Activated naive CD4-positive, alpha-beta T cell treated with anti-CD3 and anti-CD28 coated beads, Interleukin-2, amount 10 ng/mL, durations not matched to agents 7 days and 5 days (primary cell): ENCODE data around the gene SRGAP3.
A peak's percentile ranks its signal among the peaks of the same experiment; 100 is the strongest.

ENCODE experiments used
- CTCF ChIA-PET: fragments of 350-600 bp; sonication (Branson Sonifier 250); formaldehyde crosslinking; loops from one replicate; lab custom pipeline; 2021; ENCODE audit warnings: antibody characterized with exemption; lab: Charles Lee
- DNase-seq: peaks from one replicate; pipeline ENCODE4 v3.0.0-alpha.2; 2020
- H3K27ac Mint-ChIP-seq: one replicate; pipeline ENCODE4 v1.8.0; 2021; ENCODE audit warnings: mild to moderate bottlenecking, moderate library complexity, mixed read lengths
- H3K27me3 Mint-ChIP-seq: one replicate; pipeline ENCODE4 v1.8.0; 2021; ENCODE audit warnings: mild to moderate bottlenecking, mixed read lengths
- H3K36me3 Mint-ChIP-seq: one replicate; pipeline ENCODE4 v1.8.0; 2021; ENCODE audit warnings: mixed read lengths
- H3K4me1 Mint-ChIP-seq: one replicate; pipeline ENCODE4 v1.8.0; 2021; ENCODE audit warnings: mixed read lengths
- H3K4me3 Mint-ChIP-seq: one replicate; pipeline ENCODE4 v1.8.0; 2021; ENCODE audit warnings: mild to moderate bottlenecking, moderate library complexity, mixed read lengths
- H3K9me3 Mint-ChIP-seq: one replicate; pipeline ENCODE4 v1.8.0; 2021; ENCODE audit warnings: mixed read lengths

Gene SRGAP3

GRCh38 chr3:9229325-9229724 is 20.1 kb downstream of the SRGAP3 start:
- Mint-ChIP-seq H3K27ac (no peak overlapping the region), H3K36me3 (no peaks in the 10 kb centered on the region), H3K27me3 (no peaks in the 10 kb centered on the region), H3K4me1 (peaks cover 12% of the 10 kb centered on the region), H3K4me3 (no peak overlapping the region), H3K9me3 (no peaks in the 10 kb centered on the region)
- DNase-seq, result no peak
- CTCF ChIA-PET, result no interaction called here

GRCh38 chr3:9226326-9226725 is 23.1 kb downstream of the SRGAP3 start:
- Mint-ChIP-seq H3K27ac (no peak overlapping the region), H3K27me3 (no peaks in the 10 kb centered on the region), H3K9me3 (no peaks in the 10 kb centered on the region), H3K36me3 (no peaks in the 10 kb centered on the region), H3K4me3 (no peak overlapping the region), H3K4me1 (peaks cover 28% of the 10 kb centered on the region)
- CTCF ChIA-PET, result interaction anchor here (1.5 to 2.3 kb wide), 3 partner anchors 23 to 78 kb away, joined by 5 to 13 read pairs (median 11); partner anchors contain the start of gene SRGAP3
- DNase-seq, result no peak

DNA sequence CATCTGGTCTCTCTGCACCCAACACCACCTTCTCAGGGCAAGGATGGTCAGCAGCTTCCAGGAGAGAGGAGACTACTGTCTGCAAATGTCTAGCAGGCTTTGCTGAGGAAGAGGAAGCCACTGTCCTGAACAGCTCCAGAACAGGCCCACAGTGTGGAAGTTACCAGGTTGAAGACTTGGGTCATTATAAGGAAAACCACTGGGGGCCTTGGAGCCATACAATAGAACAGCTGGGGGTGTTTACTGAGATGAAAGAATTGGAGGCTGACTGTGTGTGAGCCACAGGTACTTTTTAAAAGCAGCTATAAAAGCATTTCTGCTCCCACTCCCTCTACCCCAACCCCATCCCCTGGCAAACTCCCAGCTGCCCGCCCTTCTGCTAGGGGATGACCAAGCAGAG is 24.2 kb downstream of the SRGAP3 start:
- Mint-ChIP-seq H3K36me3 (no peaks in the 10 kb centered on the region), H3K27ac (no peak overlapping the region), H3K27me3 (no peaks in the 10 kb centered on the region), H3K4me3 (no peak overlapping the region), H3K4me1 (peaks cover 28% of the 10 kb centered on the region), H3K9me3 (no peaks in the 10 kb centered on the region)
- CTCF ChIA-PET, result interaction anchor here (1.1 to 2.3 kb wide), 5 partner anchors 9 to 237 kb away, joined by 3 to 13 read pairs (median 7); partner anchors contain the start of gene SRGAP3
- DNase-seq, result no peak

DNA sequence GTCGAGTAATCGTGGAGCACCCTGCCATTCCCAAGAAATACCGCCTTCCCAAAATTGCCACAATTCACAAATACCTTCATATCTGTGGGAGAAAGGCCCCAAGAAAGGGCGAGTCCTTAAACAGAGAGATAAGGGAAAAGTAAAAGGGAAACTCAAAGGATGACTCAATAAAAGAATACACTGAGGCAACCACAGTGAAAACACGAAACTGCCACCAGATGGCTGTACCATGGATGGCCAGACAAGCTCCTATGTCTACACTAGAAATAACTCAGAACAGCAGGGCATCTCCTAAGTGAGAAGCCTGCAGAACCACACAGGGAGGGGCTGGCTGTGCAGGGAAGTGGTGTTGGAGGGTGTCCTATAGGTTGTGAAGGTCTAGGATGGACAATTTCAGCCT is 25.0 kb downstream of the SRGAP3 start:
- Mint-ChIP-seq H3K4me1 (peaks cover 28% of the 10 kb centered on the region), H3K27ac (no peak overlapping the region), H3K9me3 (no peaks in the 10 kb centered on the region), H3K4me3 (no peak overlapping the region), H3K27me3 (no peaks in the 10 kb centered on the region), H3K36me3 (no peaks in the 10 kb centered on the region)
- DNase-seq, result peak; percentile 31
- CTCF ChIA-PET, result interaction anchor here (1.1 to 2.3 kb wide), 5 partner anchors 10 to 236 kb away, joined by 3 to 13 read pairs (median 7); partner anchors contain the start of gene SRGAP3

DNA sequence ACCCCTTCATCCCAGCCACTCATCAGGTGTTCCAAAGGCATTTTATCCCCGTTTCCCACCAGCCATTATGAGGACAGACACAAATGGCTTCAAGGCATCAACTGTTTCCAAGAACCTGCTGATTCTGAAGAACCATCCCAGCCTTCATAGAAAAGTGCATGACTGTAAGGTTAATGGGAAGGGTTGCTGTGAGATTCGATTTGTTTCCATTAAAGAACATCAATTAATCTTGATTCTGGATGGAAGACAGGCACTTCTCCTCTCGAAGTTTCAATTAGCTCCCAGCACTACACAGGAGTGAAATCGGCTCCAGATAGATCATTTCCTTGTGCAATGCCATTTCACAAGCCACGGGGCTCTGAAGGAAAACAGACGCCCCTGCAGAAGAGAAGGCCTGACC is 25.8 kb downstream of the SRGAP3 start:
- Mint-ChIP-seq H3K36me3 (no peaks in the 10 kb centered on the region), H3K9me3 (no peaks in the 10 kb centered on the region), H3K27ac (no peak overlapping the region), H3K4me1 (peaks cover 28% of the 10 kb centered on the region), H3K4me3 (no peak overlapping the region), H3K27me3 (no peaks in the 10 kb centered on the region)
- CTCF ChIA-PET, result no interaction called here
- DNase-seq, result no peak

DNA sequence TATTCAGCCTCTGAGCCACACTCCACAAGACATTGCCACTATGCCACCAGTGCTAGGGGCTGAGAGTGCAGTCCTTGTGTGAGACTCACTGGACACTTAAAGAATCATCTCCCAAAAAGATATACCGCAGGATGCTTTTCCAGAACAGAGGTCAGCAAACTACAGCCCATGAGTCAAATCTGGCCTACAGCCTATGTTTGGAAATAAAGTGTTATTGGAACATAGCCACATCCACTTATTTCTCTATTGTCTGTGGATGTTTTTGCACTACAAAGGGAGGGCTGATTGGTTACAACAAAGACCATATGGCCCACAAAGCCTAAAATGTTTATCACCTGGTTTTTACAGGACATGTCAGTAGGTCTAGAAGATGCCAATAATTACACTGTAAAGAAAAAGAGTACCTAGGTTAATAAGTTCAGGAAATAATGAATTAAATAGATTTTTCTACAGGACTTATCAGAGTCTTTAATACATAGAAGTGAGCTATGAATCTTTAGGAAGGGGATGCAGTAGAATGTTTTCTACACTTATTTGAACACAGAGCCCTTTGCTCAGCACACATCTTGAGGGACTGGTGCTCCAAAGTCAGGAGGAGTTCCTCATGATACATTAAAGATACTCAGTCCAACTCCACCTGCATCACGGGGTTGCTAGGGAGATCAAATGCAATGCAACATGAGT is 26.3 kb downstream of the SRGAP3 start:
- no peak for DNase-seq
- Mint-ChIP-seq H3K4me1 (peaks cover 28% of the 10 kb centered on the region), H3K27me3 (no peaks in the 10 kb centered on the region), H3K9me3 (no peaks in the 10 kb centered on the region), H3K4me3 (no peak overlapping the region), H3K27ac (no peak overlapping the region), H3K36me3 (no peaks in the 10 kb centered on the region)
- CTCF ChIA-PET, result no interaction called here

GRCh38 chr3:9222049-9222448 is 27.4 kb downstream of the SRGAP3 start:
- CTCF ChIA-PET, result no interaction called here
- Mint-ChIP-seq H3K4me1 (peaks cover 28% of the 10 kb centered on the region), H3K9me3 (no peaks in the 10 kb centered on the region), H3K27me3 (no peaks in the 10 kb centered on the region), H3K36me3 (no peaks in the 10 kb centered on the region), H3K4me3 (no peak overlapping the region), H3K27ac (no peak overlapping the region)
- no peak for DNase-seq

GRCh38 chr3:9218514-9218846 is 31.0 kb downstream of the SRGAP3 start:
- no peak overlapping the region for H3K4me3 Mint-ChIP-seq
- peaks cover 5% of the 10 kb centered on the region for H3K27me3 Mint-ChIP-seq
- H3K36me3 Mint-ChIP-seq, result no peaks in the 10 kb centered on the region
- CTCF ChIA-PET, result interaction anchor here (1.3 kb wide), 1 partner anchor 31 kb away, joined by 4 read pairs; the partner anchor contains the start of gene SRGAP3
- no peak overlapping the region for H3K27ac Mint-ChIP-seq
- H3K4me1 Mint-ChIP-seq, result peaks cover 14% of the 10 kb centered on the region
- H3K9me3 Mint-ChIP-seq, result no peaks in the 10 kb centered on the region
- no peak for DNase-seq

- Mint-ChIP-seq H3K9me3 (no peaks in the 10 kb centered on the region), H3K4me1 (peaks cover 17% of the 10 kb centered on the region), H3K27ac (no peak overlapping the region), H3K27me3 (peaks cover 5% of the 10 kb centered on the region), H3K4me3 (no peak overlapping the region), H3K36me3 (no peaks in the 10 kb centered on the region)
- CTCF ChIA-PET, result interaction anchor here (1.3 kb wide), 1 partner anchor 32 kb away, joined by 4 read pairs; the partner anchor contains the start of gene SRGAP3
- no peak for DNase-seq
Measured at GRCh38 chr3:9217784-9218513, 31.5 kb downstream of the SRGAP3 start.

GRCh38 chr3:9216736-9217135 is 32.7 kb downstream of the SRGAP3 start:
- peaks cover 8% of the 10 kb centered on the region for H3K4me1 Mint-ChIP-seq
- no peak for DNase-seq
- CTCF ChIA-PET, result no interaction called here
- H3K9me3 Mint-ChIP-seq, result no peaks in the 10 kb centered on the region
- H3K27me3 Mint-ChIP-seq, result peaks cover 5% of the 10 kb centered on the region
- no peak overlapping the region for H3K4me3 Mint-ChIP-seq
- H3K27ac Mint-ChIP-seq, result no peak overlapping the region
- H3K36me3 Mint-ChIP-seq, result no peaks in the 10 kb centered on the region

DNA sequence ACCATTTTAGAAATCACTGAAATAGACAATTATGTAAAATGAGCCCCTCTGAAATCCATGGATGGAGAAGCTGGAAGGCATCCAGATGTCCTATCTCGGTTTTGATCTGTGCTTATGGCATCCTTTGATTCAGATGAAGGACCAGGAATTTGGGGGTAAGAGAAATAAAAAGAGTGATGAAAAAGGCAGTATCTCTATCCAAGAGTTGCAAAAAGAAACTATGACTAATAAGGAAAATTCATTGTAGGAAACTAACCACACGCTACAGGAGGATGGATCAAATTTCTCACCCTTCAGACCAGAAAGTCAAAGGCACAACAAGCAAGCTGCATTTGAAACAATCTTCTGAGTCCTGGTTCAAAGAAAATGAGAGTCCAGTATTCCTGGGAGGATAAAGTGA is 34.8 kb downstream of the SRGAP3 start:
- peaks cover 7% of the 10 kb centered on the region for H3K4me1 Mint-ChIP-seq
- CTCF ChIA-PET, result interaction anchor here (0.5 to 0.7 kb wide), 2 partner anchors 88 to 593 kb away, joined by 3 read pairs; no protein-coding TSS in a partner anchor
- no peak for DNase-seq
- H3K27me3 Mint-ChIP-seq, result peaks cover 5% of the 10 kb centered on the region
- H3K27ac Mint-ChIP-seq, result no peak overlapping the region
- no peaks in the 10 kb centered on the region for H3K9me3 Mint-ChIP-seq
- no peak overlapping the region for H3K4me3 Mint-ChIP-seq
- no peaks in the 10 kb centered on the region for H3K36me3 Mint-ChIP-seq

DNA sequence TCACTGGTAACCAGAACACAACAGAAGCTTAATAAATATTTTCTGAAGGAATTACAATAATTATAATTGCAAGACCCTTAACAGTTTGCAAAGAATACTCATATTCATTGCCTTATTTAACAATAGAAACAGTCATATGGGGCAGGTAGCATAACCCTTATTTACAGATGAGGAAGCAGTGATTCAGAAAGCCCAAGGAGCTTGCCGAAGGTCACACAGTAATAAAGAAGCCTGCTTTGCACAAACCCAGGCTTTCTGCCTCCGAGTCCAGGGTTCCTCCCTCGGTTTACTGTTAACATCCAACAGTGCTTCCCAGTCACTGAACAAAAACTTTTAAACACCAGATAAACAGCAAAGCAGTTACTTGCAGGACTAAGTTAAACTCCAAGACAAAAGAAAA is 35.3 kb downstream of the SRGAP3 start:
- H3K4me3 Mint-ChIP-seq, result no peak overlapping the region
- CTCF ChIA-PET, result interaction anchor here (0.5 kb wide), 1 partner anchor 594 kb away, joined by 3 read pairs; no protein-coding TSS in a partner anchor
- no peaks in the 10 kb centered on the region for H3K9me3 Mint-ChIP-seq
- no peaks in the 10 kb centered on the region for H3K36me3 Mint-ChIP-seq
- H3K27me3 Mint-ChIP-seq, result peaks cover 5% of the 10 kb centered on the region
- peaks cover 7% of the 10 kb centered on the region for H3K4me1 Mint-ChIP-seq
- H3K27ac Mint-ChIP-seq, result no peak overlapping the region
- DNase-seq, result no peak

- no peak for DNase-seq
- Mint-ChIP-seq H3K9me3 (no peaks in the 10 kb centered on the region), H3K4me1 (peaks cover 7% of the 10 kb centered on the region), H3K4me3 (no peak overlapping the region), H3K27ac (no peak overlapping the region), H3K36me3 (no peaks in the 10 kb centered on the region), H3K27me3 (peaks cover 8% of the 10 kb centered on the region)
- CTCF ChIA-PET, result no interaction called here
Measured at GRCh38 chr3:9213019-9213634, 36.3 kb downstream of the SRGAP3 start.

DNA sequence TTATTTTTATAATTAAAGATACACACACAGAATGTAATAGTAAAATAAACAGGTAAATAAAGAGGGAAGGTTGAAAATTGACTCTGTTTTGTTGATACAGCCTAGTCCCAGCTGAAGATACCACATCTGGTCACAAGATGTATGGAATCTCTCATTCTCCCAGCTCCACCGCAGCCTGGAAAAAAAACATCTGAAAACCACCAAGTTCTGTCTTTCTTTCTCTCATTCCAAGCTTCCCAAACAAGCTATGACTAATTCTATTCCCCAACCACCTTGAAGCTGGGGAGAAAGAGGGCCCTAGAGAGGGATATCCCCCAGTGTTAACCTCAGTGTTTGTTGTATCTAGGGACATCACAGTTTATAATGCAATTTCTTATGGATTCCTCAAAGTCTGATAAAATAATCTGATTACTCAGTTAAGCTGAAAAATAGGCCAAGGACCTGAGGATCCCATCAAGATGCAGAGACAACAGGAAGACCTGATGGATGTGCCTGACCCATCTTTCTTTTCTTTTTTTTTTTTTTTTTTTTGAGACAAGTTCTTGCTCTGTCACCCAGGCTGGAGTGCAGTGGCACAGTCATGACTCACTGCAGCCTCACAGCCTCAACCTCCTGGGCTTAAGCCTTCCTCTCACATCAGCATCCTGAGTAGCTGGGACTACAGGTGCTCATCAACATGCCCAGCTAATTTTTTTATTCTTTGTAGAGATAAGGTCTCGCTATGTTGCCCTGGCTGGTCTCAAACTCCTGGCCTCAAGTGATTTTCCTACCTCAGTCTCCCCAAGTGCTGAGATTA is 38.1 kb downstream of the SRGAP3 start:
- no peaks in the 10 kb centered on the region for H3K36me3 Mint-ChIP-seq
- CTCF ChIA-PET, result no interaction called here
- no peak for DNase-seq
- H3K4me3 Mint-ChIP-seq, result no peak overlapping the region
- no peak overlapping the region for H3K27ac Mint-ChIP-seq
- peaks cover 13% of the 10 kb centered on the region for H3K27me3 Mint-ChIP-seq
- H3K9me3 Mint-ChIP-seq, result no peaks in the 10 kb centered on the region
- peaks cover 7% of the 10 kb centered on the region for H3K4me1 Mint-ChIP-seq
